SK-N-SH (cell line): Measurements from ENCODE around the gene BRD9. TPM values are rescaled to one million over a fixed set of nuclear protein-coding genes. Genes with fewer than 3 reads are reported as not detected.

Experiments used
- CTCF ChIA-PET: fragments of 300-600, 350-600 bp; formaldehyde crosslinking; extraction: SDS; loops from one replicate; lab custom pipeline; 2021; lab: Yijun Ruan, JAX
- POLR2A ChIA-PET: fragments of 350-600 bp; sonication (Branson Sonifier 250); formaldehyde crosslinking; extraction: SDS; loops from one replicate; lab custom pipeline; 2020; ENCODE audit warnings: antibody characterized with exemption, inconsistent platforms; lab: Yijun Ruan, JAX
- DNase-seq: peaks from one replicate; pipeline ENCODE4 v3.0.0; 2012
- H2AFZ ChIP-seq: fragments of 200-600 bp; sonication (generic); 2 replicates; pipeline ENCODE4 v1.8.1; 2016; ENCODE audit warnings: antibody characterized with exemption, mild to moderate bottlenecking, low read depth
- H3F3A ChIP-seq: fragments of 200-600 bp; sonication (generic); replicated peaks from 2 replicates; pipeline ENCODE3; 2016; ENCODE audit warnings: antibody characterized with exemption, mild to moderate bottlenecking; ENCODE audit not compliant: insufficient read depth
- H3K27ac ChIP-seq, 2 experiments: fragments of 200-500 bp in 1 of 2; fragments of 200-600 bp in 1 of 2; sonication (Bioruptor generic) in 1 of 2; sonication (generic), shearing (Covaris generic) in 1 of 2; 2 replicates each; pipeline versions ENCODE4 v1.5.1 to v1.6.1; 2014 to 2016; ENCODE audit warnings: low read depth in 2 of 2, inconsistent platforms in 1 of 2, low read length in 1 of 2, mild to moderate bottlenecking in 1 of 2, mixed read lengths in 1 of 2
- H3K27me3 ChIP-seq: fragments of 200-600 bp; sonication (generic), shearing (Covaris generic); 2 replicates; pipeline ENCODE4 v1.6.1; 2016; ENCODE audit warnings: mixed run types; ENCODE audit not compliant: insufficient read depth
- H3K36me3 ChIP-seq, 2 experiments: fragments of 200-500 bp in 1 of 2; fragments of 200-600 bp in 1 of 2; sonication (Bioruptor generic) in 1 of 2; sonication (generic) in 1 of 2; replicated peaks in 1 of 2; 2 replicates each; pipeline versions ENCODE3 to v1.5.1; 2014 to 2016; ENCODE audit warnings: low read length in 1 of 2, mild to moderate bottlenecking in 1 of 2; ENCODE audit not compliant: insufficient read depth in 2 of 2, control insufficient read depth in 1 of 2
- H3K4me1 ChIP-seq, 2 experiments: fragments of 200-500 bp in 1 of 2; fragments of 200-600 bp in 1 of 2; sonication (Bioruptor generic) in 1 of 2; sonication (generic), shearing (Covaris generic) in 1 of 2; 2 replicates each; pipeline versions ENCODE4 v1.5.1 to v1.6.1; 2014 to 2016; ENCODE audit warnings: low read depth in 1 of 2, low read length in 1 of 2, mixed run types in 1 of 2; ENCODE audit not compliant: insufficient read depth in 2 of 2, control insufficient read depth in 1 of 2
- H3K4me2 ChIP-seq: fragments of 200-600 bp; sonication (generic), shearing (Covaris generic); 2 replicates; pipeline ENCODE4 v1.6.1; 2017; ENCODE audit warnings: mixed run types
- H3K4me3 ChIP-seq, 2 experiments: fragments of 200-500 bp in 1 of 2; fragments of 200-600 bp in 1 of 2; sonication (Bioruptor generic) in 1 of 2; sonication (generic), shearing (Covaris generic) in 1 of 2; 2 replicates each; pipeline versions ENCODE4 v1.5.1 to v1.8.1; 2014 to 2016; ENCODE audit warnings: low read depth in 2 of 2, inconsistent platforms in 1 of 2, low read length in 1 of 2, mild to moderate bottlenecking in 1 of 2, mixed read lengths in 1 of 2, moderate library complexity in 1 of 2
- H3K79me2 ChIP-seq: fragments of 200-600 bp; sonication (generic); 2 replicates; pipeline ENCODE4 v1.8.1; 2017; ENCODE audit warnings: mild to moderate bottlenecking; ENCODE audit not compliant: insufficient read depth
- H3K9ac ChIP-seq: fragments of 200-600 bp; sonication (generic); 2 replicates; pipeline ENCODE4 v1.6.1; 2017; ENCODE audit warnings: mixed run types
- H3K9me2 ChIP-seq: fragments of 200-600 bp; sonication (generic); 2 replicates; pipeline ENCODE4 v1.6.1; 2017; ENCODE audit warnings: mixed run types
- H3K9me3 ChIP-seq: fragments of 200-600 bp; sonication (generic); 2 replicates; pipeline ENCODE4 v1.6.1; 2017; ENCODE audit warnings: mixed run types, mild to moderate bottlenecking, moderate library complexity
- H4K20me1 ChIP-seq: fragments of 200-600 bp; sonication (generic); 2 replicates; pipeline ENCODE4 v1.6.1; 2017; ENCODE audit warnings: mild to moderate bottlenecking, mixed run types; ENCODE audit not compliant: insufficient read depth
- ELF1 ChIP-seq: IDR thresholded peaks from 2 replicates; pipeline ENCODE4 v1.4.0; 2012
- EP300 ChIP-seq, 2 experiments: IDR thresholded peaks; 2 replicates each; pipeline versions ENCODE4 v1.4.0 to v1.6.1; 2012; ENCODE audit warnings: borderline replicate concordance in 1 of 2, low read depth in 1 of 2, low read length in 1 of 2
- EZH2phosphoT487 ChIP-seq: fragments of 200-600 bp; sonication (generic); IDR thresholded peaks from 2 replicates; pipeline ENCODE4 v1.6.1; 2017; ENCODE audit warnings: low read depth, mixed run types, mild to moderate bottlenecking, antibody characterized with exemption, moderate library complexity, borderline replicate concordance
- FOXM1 ChIP-seq: IDR thresholded peaks from 2 replicates; pipeline ENCODE4 v1.4.0; 2012; ENCODE audit warnings: low read depth, mild to moderate bottlenecking
- GABPA ChIP-seq: IDR thresholded peaks from 2 replicates; pipeline ENCODE4 v1.4.0; 2012; ENCODE audit warnings: low read depth, mild to moderate bottlenecking
- MXI1 ChIP-seq: IDR thresholded peaks from 2 replicates; pipeline ENCODE4 v1.6.1; 2012; ENCODE audit warnings: mild to moderate bottlenecking, low read depth, low read length, improper control_type of control experiment
- NRF1 ChIP-seq: IDR thresholded peaks from 2 replicates; pipeline ENCODE4 v1.6.1; 2012; ENCODE audit warnings: low read depth, mild to moderate bottlenecking, low read length
- RAD21 ChIP-seq: IDR thresholded peaks from 2 replicates; pipeline ENCODE4 v1.6.1; 2012; ENCODE audit warnings: mild to moderate bottlenecking, low read length
- RCOR1 ChIP-seq: fragments of 150-350 bp; IDR thresholded peaks from 2 replicates; pipeline ENCODE4 v1.6.1; 2017; ENCODE audit warnings: antibody characterized with exemption, low read length
- SMC3 ChIP-seq: IDR thresholded peaks from 2 replicates; pipeline ENCODE4 v1.6.1; 2012; ENCODE audit warnings: low read depth, low read length, improper control_type of control experiment
- WGBS: methylation state at CpG from one replicate; pipeline ENCODE4 v1.1.6; 2017; ENCODE audit warnings: low lambda C conversion rate; 5-methylcytosine and 5-hydroxymethylcytosine counted together
- polyA plus RNA-seq, 3 experiments: library from polyadenylated mRNA; depleted of rRNA; stranded (reverse); fragments of >200 nt; gene quantifications; 2 replicates each; pipeline ENCODE4 v1.2.3, GENCODE V29; 2012
- TF ChIP-seq, protein P1 (sequence below): IDR thresholded peaks from 2 replicates; pipeline ENCODE4 v1.4.0; 2012; ENCODE audit warnings: low read depth, borderline replicate concordance
- TF ChIP-seq, protein P2 (sequence below): fragments of 150-350 bp; IDR thresholded peaks from 2 replicates; pipeline ENCODE4 v1.6.1; 2016; ENCODE audit warnings: mild to moderate bottlenecking, low read depth, low read length
- TF ChIP-seq, protein P3 (sequence below): fragments of 150-350 bp; IDR thresholded peaks from 2 replicates; pipeline ENCODE4 v1.6.1; 2017; ENCODE audit warnings: antibody characterized with exemption, low read length, low read depth, borderline replicate concordance
- TF ChIP-seq, protein P4 (sequence below): IDR thresholded peaks from 2 replicates; pipeline ENCODE4 v1.6.1; 2012; ENCODE audit warnings: mild to moderate bottlenecking, low read depth, low read length, moderate library complexity
- TF ChIP-seq, protein P5 (sequence below): fragments of 200-600 bp; sonication (generic); IDR thresholded peaks from 2 replicates; pipeline ENCODE4 v1.6.1; 2017; ENCODE audit warnings: antibody characterized with exemption, mild to moderate bottlenecking, moderate library complexity
- TF ChIP-seq, protein P6 (sequence below): IDR thresholded peaks from 2 replicates; pipeline ENCODE4; 2012

Gene BRD9
- polyA plus RNA-seq, 1 of the 3 experiments (the other 2 are of a cell fraction): 19.5 TPM

DNA sequence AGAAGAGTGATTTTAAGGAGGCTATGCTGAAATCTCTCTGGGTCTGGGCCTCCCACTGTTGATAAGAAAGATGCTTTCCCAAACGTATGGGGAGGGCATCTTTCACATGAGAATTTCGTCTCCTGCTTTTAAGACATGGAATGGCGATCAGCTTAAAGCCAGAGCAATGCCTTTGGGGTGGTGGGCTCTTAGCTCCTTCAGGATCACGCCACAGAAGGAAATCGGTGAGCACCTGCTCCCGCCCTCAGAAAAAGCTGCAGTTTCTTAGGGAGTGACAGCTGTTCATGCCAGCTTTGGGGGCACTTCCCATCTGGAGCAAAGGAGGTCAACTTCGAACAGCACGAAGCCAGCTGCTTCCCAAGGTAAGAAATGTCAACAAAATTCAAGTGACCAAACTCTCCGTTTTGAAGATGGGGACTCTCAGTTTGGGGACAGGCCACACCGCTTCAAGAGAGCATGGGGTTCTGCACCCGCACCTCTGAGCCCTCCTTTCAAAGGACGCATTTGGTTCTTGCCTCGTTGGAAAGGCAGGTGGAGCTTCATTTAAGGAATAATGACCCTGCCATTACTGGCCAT lies 39.1 kb upstream of the BRD9 start:
- H2AFZ ChIP-seq: no peak overlapping the region
- H3K4me3 ChIP-seq: no peak overlapping the region
- CTCF ChIA-PET: interaction anchor here (1.0 to 4.4 kb wide), 8 partner anchors 9 to 242 kb away, joined by 3 to 47 read pairs (median 3); no protein-coding TSS in a partner anchor
- H3K27me3 ChIP-seq: peaks cover 7% of the 10 kb centered on the region; the same call in 1 of the 2 replicates
- H3K4me2 ChIP-seq: no peak overlapping the region
- H3K27ac ChIP-seq: no peak overlapping the region
- WGBS: 60% methylated on average over 10 of the region's 13 CpGs
- no peak for DNase-seq
- no peaks in the 10 kb centered on the region for H3K79me2 ChIP-seq
- H3K4me1 ChIP-seq: no peaks in the 10 kb centered on the region
- POLR2A ChIA-PET: no interaction called here
- no peaks in the 10 kb centered on the region for H3K36me3 ChIP-seq
- no peaks in the 10 kb centered on the region for H3K9me2 ChIP-seq
- TF ChIP-seq, protein P1, sequence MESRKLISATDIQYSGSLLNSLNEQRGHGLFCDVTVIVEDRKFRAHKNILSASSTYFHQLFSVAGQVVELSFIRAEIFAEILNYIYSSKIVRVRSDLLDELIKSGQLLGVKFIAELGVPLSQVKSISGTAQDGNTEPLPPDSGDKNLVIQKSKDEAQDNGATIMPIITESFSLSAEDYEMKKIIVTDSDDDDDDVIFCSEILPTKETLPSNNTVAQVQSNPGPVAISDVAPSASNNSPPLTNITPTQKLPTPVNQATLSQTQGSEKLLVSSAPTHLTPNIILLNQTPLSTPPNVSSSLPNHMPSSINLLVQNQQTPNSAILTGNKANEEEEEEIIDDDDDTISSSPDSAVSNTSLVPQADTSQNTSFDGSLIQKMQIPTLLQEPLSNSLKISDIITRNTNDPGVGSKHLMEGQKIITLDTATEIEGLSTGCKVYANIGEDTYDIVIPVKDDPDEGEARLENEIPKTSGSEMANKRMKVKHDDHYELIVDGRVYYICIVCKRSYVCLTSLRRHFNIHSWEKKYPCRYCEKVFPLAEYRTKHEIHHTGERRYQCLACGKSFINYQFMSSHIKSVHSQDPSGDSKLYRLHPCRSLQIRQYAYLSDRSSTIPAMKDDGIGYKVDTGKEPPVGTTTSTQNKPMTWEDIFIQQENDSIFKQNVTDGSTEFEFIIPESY: no peak
- TF ChIP-seq SMC3: no peak
- TF ChIP-seq, protein P2, sequence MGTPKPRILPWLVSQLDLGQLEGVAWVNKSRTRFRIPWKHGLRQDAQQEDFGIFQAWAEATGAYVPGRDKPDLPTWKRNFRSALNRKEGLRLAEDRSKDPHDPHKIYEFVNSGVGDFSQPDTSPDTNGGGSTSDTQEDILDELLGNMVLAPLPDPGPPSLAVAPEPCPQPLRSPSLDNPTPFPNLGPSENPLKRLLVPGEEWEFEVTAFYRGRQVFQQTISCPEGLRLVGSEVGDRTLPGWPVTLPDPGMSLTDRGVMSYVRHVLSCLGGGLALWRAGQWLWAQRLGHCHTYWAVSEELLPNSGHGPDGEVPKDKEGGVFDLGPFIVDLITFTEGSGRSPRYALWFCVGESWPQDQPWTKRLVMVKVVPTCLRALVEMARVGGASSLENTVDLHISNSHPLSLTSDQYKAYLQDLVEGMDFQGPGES: no peak
- TF ChIP-seq EZH2phosphoT487: no peak
- TF ChIP-seq RCOR1: no peak
- TF ChIP-seq RAD21: no peak
- no peaks in the 10 kb centered on the region for H3K9me3 ChIP-seq
- H3K9ac ChIP-seq: no peak overlapping the region
- H3F3A ChIP-seq: no peaks in the 10 kb centered on the region
- H4K20me1 ChIP-seq: no peaks in the 10 kb centered on the region

DNA sequence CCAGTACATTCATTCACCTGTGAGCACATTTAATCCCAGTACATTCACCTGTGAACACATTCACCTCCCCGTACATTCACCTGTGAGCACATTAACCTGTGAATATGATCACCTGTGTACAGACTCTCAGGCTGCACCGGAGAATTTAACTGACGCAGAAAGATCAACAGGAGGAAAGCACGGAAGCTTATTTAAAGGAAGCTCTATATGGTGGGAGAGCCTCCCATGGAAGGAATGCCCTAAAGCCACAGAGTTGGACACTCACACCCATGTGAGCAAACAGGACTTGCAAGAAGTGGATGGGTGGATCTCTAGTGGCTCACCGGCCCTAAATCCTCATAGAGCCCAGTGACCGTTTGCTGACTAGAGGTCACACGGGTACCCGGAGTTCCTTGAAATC lies 38.3 kb upstream of the BRD9 start:
- DNase-seq: no peak
- H4K20me1 ChIP-seq: no peaks in the 10 kb centered on the region
- H3K4me1 ChIP-seq: no peaks in the 10 kb centered on the region
- no peak overlapping the region for H3K27ac ChIP-seq
- H3K27me3 ChIP-seq: peaks cover 7% of the 10 kb centered on the region; the same call in 1 of the 2 replicates
- WGBS: 81% methylated on average over 8 of the region's 8 CpGs
- no peak for TF ChIP-seq NRF1
- no peak for TF ChIP-seq MXI1
- TF ChIP-seq, protein P3, sequence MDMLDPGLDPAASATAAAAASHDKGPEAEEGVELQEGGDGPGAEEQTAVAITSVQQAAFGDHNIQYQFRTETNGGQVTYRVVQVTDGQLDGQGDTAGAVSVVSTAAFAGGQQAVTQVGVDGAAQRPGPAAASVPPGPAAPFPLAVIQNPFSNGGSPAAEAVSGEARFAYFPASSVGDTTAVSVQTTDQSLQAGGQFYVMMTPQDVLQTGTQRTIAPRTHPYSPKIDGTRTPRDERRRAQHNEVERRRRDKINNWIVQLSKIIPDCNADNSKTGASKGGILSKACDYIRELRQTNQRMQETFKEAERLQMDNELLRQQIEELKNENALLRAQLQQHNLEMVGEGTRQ: no peak
- no peak for TF ChIP-seq GABPA
- TF ChIP-seq, protein P4, sequence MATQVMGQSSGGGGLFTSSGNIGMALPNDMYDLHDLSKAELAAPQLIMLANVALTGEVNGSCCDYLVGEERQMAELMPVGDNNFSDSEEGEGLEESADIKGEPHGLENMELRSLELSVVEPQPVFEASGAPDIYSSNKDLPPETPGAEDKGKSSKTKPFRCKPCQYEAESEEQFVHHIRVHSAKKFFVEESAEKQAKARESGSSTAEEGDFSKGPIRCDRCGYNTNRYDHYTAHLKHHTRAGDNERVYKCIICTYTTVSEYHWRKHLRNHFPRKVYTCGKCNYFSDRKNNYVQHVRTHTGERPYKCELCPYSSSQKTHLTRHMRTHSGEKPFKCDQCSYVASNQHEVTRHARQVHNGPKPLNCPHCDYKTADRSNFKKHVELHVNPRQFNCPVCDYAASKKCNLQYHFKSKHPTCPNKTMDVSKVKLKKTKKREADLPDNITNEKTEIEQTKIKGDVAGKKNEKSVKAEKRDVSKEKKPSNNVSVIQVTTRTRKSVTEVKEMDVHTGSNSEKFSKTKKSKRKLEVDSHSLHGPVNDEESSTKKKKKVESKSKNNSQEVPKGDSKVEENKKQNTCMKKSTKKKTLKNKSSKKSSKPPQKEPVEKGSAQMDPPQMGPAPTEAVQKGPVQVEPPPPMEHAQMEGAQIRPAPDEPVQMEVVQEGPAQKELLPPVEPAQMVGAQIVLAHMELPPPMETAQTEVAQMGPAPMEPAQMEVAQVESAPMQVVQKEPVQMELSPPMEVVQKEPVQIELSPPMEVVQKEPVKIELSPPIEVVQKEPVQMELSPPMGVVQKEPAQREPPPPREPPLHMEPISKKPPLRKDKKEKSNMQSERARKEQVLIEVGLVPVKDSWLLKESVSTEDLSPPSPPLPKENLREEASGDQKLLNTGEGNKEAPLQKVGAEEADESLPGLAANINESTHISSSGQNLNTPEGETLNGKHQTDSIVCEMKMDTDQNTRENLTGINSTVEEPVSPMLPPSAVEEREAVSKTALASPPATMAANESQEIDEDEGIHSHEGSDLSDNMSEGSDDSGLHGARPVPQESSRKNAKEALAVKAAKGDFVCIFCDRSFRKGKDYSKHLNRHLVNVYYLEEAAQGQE: no peak
- TF ChIP-seq FOXM1: no peak
- no peak for TF ChIP-seq ELF1
- TF ChIP-seq, protein P5, sequence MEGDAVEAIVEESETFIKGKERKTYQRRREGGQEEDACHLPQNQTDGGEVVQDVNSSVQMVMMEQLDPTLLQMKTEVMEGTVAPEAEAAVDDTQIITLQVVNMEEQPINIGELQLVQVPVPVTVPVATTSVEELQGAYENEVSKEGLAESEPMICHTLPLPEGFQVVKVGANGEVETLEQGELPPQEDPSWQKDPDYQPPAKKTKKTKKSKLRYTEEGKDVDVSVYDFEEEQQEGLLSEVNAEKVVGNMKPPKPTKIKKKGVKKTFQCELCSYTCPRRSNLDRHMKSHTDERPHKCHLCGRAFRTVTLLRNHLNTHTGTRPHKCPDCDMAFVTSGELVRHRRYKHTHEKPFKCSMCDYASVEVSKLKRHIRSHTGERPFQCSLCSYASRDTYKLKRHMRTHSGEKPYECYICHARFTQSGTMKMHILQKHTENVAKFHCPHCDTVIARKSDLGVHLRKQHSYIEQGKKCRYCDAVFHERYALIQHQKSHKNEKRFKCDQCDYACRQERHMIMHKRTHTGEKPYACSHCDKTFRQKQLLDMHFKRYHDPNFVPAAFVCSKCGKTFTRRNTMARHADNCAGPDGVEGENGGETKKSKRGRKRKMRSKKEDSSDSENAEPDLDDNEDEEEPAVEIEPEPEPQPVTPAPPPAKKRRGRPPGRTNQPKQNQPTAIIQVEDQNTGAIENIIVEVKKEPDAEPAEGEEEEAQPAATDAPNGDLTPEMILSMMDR: no peak
- no peak for TF ChIP-seq EP300 (IDR thresholded peaks at IDR 0.05; ENCODE audit: borderline replicate concordance in 1 of 2, low read depth in 1 of 2, low read length in 1 of 2)
- TF ChIP-seq, protein P6, sequence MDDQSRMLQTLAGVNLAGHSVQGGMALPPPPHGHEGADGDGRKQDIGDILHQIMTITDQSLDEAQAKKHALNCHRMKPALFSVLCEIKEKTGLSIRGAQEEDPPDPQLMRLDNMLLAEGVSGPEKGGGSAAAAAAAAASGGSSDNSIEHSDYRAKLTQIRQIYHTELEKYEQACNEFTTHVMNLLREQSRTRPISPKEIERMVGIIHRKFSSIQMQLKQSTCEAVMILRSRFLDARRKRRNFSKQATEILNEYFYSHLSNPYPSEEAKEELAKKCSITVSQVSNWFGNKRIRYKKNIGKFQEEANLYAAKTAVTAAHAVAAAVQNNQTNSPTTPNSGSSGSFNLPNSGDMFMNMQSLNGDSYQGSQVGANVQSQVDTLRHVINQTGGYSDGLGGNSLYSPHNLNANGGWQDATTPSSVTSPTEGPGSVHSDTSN: no peak
- H3K9me2 ChIP-seq: no peaks in the 10 kb centered on the region
- ChIA-PET CTCF (interaction anchor here (0.9 to 4.4 kb wide), 5 partner anchors 8 to 237 kb away, joined by 3 to 47 read pairs (median 11); no protein-coding TSS in a partner anchor), POLR2A (no interaction called here)
- H3F3A ChIP-seq: no peaks in the 10 kb centered on the region
- H2AFZ ChIP-seq: no peak overlapping the region
- no peaks in the 10 kb centered on the region for H3K36me3 ChIP-seq
- no peaks in the 10 kb centered on the region for H3K9me3 ChIP-seq
- no peak overlapping the region for H3K9ac ChIP-seq
- H3K4me3 ChIP-seq: no peak overlapping the region
- no peak overlapping the region for H3K4me2 ChIP-seq
- no peaks in the 10 kb centered on the region for H3K79me2 ChIP-seq
